HG03025 (cell line): ENCODE measurements around the gene CDKN1C.

ENCODE experiments used
- ATAC-seq: cut with Tn5 transposase; IDR thresholded peaks from one replicate; pipeline ENCODE4 v1.9.1; 2021; ENCODE audit warnings: mild to moderate bottlenecking, moderate library complexity; ENCODE audit not compliant: unreplicated experiment, low FRiP score

The CDKN1C gene

DNA sequence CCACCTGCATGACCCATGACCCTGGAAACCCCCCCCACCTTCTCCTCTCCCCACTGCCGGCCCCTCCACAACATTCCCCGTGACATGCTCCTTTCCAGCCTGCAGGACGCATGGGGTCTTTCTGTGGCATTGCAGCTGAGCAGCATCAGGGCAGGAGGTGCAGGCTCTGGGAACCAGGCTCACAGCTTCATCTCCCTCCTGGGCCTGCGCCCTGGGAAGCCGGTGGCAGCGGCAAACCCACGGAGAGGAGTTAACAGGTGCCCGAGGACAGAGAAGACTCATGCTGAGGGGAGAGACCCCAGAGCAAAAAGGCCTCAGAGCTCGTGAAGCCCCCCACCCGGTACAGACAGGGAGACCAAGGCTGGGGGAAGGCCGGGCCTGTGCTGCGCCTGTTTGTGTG lies 32.2 kb downstream of the CDKN1C start:
- no peak for ATAC-seq

DNA sequence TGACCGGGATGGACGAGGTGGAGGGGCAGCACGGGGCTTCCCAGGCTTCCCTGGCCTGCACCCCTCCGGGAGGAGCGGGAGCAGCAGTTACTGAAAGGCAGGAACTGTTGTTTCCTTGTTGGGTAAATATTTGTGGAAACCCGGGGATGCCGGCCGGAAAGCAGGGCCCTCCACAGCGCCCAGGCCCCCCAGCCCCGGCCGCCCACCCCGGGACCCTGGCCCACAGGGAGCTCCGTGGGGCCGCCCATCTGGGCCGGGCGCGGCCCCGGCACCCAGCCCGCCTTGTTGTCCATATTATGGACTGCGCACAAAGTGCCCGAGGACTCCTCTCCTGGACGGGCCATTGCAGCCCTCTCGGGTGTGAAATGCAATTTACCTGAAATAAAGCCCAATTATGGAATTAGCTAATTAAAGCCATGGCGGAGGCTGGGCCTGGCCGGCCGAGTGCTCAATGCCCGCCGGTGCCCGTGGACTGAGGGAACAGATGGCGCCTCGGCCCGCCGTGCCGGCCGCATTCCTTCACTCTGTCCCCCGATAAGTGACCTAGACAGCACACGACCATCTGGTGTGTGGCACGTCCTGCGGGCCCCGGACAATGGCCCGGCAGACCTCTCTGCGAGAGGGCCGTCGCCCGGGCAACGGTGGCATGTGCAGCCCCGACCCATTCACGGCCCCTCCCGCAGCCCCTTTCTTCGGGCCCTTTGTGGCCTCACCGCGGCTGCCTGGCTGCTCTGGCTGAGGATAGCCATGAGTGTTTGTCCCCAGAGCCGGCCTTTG lies 35.4 kb downstream of the CDKN1C start:
- no peak for ATAC-seq

DNA sequence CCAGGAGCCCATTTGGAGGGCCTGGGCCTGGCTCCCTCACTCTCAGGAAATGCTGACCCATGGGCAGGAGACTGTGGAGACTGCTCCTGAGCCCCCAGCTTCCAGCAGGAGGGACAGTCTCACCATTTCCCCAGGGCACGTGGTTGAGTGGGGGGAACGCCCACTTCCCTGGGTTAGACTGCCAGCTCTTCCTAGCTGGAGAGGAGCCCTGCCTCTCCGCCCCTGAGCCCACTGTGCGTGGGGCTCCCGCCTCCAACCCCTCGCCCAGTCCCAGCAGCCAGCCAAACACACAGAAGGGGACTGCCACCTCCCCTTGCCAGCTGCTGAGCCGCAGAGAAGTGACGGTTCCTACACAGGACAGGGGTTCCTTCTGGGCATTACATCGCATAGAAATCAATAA lies 37.1 kb downstream of the CDKN1C start:
- no peak for ATAC-seq

DNA sequence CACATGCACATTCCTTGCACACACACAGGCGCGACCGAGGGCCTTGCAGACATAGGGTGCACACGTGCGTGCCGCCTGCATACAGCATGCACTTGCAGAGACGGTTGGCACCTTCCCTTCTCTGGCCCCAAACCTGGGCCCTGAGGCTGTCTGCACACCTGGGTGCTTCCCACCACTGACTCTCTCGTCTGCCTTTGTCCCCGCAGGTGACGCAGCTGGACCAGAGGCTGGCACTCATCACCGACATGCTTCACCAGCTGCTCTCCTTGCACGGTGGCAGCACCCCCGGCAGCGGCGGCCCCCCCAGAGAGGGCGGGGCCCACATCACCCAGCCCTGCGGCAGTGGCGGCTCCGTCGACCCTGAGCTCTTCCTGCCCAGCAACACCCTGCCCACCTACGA lies 38.0 kb downstream of the CDKN1C start:
- ATAC-seq = no peak

DNA sequence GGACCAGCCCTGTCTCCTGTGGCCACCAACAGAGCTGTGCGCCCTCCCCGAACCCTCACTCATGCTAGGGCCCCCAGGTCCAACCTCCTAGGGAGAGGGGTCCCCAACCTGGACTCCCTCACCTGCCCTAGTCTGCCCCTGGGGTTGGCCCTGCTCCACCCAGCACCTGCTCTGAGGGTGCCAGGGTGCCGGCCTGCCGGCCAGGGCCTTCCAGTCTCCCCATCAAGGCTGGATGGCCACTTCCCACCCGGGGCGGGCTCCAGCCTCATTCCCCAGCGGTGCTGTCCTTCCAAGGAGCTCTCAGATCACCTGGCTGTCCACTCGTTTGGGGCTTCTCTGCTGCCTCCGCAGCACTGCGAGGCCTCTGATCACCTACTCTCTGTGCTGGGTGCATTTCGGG lies 39.1 kb downstream of the CDKN1C start:
- no peak for ATAC-seq

DNA sequence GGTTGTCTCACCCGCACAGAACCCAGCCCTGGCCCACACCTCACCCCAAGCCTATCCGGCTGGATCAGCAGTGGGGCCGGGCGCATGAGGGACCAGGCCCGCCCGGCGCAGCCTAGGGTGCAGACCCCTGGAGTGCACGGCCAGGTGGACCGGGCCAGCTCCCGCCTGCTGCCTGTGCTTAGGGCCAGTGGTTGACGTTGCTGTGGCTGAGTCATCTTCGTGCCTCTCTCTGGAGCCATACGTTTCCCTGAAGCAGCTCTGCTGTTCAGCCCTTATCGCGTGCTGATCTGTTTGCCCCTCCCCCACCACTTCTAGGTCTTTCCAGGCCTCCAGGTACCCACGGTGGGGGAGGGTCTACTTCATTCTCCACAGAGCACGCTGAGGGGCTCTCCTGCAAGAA lies 39.5 kb downstream of the CDKN1C start:
- ATAC-seq = no peak

DNA sequence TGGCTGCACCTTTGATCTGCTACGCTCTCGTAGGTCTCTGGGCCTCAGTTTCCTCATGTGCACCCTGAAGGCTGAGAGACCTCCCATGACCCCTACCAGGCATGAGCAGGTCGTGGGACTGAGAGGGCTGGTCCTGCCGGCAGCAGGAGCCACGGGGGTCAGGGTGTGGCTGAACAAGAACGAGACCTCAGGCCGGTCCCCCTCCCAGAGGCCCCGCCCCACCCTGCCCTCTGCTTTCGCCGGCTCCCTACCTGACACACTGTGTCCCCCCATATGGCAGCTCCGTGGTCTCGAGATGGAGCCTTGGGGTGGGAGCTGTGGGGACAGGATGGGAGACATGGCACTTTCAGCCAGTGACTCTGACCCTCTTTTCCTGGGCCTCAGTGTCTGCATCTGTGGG lies 40.6 kb downstream of the CDKN1C start:
- no peak for ATAC-seq

DNA sequence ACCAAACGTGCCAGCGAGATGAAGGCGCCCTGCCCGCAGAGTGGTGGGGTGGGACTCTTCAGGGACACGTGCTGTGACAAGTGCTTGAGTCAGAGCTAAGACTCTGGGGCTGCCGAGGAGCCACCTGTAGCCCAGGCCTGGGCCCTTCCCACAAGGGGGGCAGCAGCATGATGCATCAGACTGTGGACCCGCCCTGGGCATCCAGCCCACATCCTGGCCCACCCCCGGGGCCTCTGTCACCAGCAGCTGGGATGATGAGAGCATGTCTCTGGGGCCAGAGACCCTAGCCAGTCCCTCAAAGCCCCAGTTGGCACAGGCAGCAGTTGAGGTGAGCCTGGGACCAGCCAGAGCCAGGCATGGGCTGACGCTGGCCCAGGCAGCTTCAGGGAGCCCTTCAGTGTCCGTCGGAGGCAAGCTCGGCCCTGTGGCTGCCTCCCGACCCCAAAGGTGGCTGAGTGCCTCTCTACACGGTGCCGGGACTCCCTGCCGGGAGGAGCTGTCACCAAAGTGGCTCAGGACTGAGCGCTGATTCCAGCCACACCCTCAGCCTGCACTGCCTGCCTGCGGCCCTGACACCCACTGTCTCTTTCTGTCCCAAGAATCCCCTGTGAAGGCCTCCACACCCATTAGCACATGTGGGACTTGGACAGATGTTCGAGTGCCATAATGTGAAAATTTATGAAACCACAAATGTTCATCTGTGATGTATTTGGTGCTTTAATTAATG lies 41.3 kb downstream of the CDKN1C start:
- ATAC-seq = no peak

DNA sequence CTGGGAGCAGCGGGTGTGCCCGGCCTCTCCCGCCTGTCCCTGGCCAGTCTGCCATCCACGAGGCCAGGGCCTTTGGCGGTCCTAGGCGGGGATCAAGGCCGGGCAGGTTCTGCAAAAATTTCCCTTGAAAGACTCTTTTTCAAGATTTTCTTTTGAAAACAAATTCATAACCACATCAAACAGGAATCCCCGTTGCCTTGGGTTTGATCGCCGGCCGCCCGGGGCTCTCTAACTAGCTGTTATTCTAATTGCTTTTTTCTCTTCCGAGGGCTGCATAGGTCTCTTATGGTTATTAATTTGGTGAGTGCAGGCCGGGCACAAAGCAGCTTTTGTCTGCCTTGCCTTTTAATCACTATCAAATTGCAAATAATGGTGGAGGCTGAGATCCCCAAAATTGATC lies 42.0 kb downstream of the CDKN1C start:
- no peak for ATAC-seq

DNA sequence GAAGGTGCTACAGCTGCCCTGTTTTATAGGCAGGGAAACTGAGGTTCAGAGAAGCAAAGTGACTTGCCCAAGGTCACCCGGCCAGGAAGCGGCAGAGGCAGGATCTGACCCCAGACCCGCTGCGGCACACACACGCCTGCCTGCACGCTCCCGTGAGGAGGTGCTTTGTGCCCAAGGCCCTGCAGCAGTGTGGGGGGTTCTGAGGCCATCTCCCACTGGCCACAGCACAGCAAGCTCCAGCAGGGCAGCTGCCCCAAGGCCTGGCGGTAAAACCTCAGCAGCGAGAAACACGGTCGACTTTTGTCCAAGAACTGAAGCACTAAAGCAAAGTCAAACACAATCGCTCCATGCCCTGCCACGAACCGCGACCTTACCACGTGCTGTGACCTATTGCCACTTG lies 42.7 kb downstream of the CDKN1C start:
- ATAC-seq = no peak

DNA sequence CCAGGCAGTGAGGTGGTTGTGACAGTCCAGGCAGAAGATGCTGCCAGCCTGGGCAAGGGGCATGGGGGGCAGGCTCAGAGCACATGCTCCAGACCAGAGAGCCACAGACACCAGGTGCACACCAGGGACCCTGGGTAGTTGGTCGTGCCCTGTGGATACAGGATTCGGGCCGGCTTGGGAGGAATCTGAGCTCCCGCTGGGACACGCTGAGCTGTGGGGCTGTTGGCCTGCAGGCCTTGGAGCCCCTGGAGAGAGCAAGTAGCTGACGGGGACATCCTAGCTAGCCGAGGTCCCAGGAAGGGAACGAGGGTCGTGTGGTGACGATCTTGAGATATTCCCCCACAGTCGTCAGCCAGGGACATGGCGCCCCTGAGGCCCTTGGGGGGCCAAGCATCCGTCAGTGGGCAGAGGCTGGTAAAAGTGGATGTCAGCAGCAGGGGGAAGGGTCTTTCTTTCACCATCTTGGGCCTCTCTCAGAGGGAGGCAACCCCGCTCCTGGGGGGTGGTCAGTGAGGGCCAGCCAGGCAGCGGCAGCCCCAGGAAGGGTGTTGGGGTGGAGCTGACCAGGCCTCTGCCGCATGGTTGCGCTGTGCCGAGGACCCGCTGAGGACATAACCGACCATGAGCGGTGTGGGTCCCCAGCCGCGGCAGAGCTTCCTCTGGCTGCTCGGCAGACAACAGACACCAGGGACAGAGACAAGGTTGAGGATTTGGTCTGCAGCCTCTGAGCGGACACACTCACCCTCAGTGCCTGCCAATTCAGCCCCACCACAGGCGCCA lies 44.0 kb downstream of the CDKN1C start:
- no peak for ATAC-seq

DNA sequence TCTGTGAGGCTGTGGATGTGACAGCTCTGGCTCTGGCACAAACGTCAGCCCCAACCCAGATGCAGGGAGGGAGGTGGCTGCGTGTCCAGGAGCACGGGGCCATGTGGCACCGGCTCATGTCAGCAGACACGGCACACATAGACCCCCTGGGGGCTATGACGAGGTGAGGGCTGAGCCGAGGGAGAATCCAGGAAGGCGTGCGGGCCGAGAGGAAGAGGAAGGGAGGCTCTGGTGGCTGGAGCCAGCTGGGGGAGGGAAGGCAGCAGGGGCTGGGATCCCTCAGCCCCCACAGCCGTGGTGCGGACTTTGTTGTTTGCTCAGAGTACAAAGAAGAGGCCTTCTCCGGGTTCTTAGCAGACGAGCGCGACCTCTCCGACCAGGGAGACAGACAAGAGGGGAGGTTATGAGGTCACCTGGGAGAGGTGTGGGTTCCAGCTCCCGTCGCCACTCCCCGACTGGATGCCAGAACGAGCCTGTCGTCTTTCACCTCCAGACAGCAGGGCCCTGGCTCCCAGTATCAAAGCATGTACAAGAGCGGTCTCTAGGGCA lies 46.1 kb downstream of the CDKN1C start:
- no peak for ATAC-seq

DNA sequence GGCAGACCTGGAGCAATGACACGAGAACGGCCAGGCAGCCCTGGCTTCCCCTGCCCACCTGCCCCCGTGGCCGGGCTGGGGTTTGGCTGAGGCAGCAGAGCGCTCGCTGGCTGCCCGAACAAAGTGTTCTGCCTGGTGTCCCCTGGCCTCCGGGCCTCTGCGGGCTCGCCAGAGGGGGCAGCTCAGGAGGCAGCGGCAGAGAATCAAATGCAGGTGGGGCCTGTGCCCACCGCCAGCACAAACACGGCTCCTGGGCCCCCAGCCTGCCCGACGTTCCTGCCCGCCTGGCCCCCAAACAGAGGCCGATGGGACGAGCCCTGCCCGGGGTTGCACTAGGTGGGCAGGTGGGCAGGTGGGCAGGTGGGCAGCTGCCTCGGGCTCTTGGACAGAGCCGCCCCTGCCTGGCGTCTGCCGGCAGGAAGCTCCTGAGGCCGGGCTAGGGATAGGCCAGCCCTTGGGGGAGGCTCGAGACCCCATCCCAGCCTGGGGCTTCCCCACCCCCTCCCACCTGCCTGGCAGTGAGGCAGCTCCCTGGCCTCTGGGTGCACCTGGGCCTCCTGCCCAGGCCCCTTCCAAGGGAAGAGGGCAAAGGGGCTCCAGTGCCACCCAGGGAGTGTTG lies 46.8 kb downstream of the CDKN1C start:
- ATAC-seq = no peak

DNA sequence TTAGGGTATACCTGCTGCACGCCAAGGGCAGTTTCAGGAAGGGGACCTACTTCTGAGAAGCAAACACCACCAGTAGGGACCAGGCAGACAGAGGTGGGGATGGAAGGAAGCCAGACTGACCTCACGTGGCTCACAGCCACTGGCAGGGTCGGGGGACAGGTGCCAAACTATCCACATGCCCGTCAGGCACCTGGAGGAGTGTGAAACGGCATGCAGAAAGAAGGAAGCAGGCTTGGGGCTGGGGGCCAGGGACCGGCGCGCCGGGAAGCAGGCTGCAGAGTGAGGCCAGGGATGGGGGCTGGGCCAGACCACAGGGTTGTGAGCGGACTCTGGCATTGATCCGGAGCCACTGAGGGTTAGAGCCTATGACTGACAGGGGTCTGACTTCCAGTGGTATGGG lies 47.5 kb downstream of the CDKN1C start:
- no peak for ATAC-seq

DNA sequence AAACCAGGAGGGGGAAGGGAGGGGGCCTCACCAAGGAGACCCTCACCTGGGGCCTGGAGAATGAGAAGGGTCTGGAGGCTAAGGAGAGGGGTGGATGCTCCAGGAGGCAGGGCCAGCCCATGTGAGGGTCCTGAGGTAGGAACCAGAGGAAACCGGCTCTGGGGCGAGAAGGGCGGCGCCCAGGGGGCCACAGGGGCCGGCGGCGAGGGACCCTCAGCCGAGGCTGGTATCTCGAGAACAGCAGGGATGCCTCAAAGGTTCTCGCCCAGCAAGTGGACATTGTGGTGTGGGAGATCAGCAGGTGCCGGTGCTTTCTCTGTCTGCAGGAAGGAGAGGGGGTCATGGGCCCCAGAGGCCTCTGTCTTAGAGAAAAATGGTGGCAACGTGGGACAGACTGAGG lies 47.9 kb downstream of the CDKN1C start:
- no peak for ATAC-seq

DNA sequence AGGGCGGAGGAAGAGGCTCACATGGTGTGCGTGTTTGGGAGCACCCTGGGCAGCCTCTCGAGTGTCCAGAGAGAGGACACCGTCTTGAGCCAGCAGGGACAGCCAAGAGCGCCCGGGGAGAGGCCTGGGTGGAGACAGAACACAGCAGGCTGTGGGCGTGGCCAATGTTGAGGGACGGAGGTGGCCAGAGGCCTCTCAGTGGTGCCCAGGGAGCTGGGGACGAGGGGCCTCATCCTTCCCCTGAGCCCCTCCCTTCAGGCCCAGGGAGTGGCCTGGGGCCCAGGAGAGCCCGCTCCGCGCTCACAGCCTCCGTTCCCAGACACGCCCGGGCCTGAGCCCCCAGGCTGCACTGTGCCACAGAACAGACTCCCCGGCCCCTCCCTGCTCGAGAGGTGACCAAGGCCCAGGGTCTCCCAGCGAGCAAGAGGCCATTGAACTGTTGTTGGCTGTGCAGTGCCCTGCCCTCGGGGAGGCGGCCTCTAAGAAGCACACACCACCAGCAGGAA lies 48.4 kb downstream of the CDKN1C start:
- no peak for ATAC-seq

DNA sequence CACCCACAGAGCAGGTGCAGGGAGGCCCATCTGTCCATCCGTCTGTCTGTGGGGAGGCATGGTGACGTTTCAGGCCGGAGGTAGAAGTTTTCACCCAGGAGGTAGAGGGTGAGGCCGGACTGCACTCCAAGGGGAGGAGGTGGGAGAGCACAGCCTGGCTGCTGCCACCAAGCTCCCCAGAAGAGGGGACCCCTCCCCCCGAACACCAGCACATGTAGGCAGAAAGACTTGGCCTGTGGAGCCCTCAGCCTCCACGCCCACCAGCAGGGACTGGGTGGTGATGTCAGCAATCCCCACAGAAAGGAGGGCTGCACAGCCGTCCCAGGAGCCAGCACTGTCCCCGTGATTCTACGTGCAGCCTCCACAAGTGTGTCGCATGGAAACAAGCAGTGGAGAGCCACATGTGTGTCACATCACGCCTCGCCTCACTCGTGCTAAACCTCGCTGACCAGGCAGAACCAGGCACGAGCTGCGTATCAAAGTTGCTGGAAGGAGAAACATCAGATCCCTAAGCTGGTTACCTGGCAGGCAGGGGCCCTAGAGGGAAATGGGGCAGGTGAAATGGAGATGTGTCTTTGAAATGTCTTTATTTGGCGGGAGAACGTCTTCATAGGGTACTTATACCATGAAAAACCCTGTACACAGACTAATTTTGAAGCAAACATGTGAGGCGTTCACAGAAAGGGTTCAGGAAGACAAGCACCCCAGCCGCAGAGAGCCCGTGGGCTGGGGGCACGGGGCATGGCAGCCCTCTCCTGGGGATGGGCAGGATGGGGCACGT lies 49.1 kb downstream of the CDKN1C start:
- no peak for ATAC-seq

DNA sequence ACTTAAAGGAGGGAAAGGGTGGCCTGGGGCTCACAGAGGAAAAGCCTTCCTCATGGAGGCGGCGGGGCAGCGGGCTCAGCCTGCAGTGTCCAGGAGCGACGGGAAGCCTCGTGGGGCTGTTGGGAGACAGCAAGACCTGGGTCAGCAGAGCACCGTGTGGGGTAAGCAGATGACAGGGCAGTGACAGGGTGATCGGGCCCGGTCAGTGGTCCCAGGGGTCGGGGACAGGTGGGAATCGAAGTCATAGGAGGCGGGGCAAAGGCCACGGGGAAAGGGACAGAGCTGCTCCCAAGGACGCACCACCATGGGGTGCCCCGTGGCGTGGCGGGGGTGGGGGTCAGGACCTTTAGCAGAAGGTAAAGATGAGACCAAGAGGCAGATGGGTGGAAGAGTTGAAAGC lies 49.8 kb downstream of the CDKN1C start:
- ATAC-seq = no peak

DNA sequence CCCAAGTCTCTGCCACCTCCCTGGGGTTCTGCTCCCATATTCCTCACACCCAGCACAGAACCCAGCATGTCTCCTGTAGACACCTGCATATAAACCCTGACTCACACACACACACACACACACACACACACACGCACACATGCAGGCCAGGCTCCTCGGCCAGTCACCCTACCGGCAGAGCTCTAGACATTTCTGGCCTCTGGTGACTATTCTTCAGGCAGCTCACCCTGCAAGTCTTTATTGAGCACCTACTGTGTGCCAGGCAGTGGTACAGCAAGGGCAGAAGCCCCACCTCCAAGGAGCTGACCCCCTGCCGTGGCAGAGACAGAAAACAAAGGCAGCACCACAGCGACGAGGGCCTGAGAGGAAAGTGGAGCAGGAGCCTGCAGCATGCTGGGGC lies 50.3 kb downstream of the CDKN1C start:
- ATAC-seq = no peak
